Gastrocnemius medialis (tissue), 4 donors: ENCODE measurements around the gene GARS1. TPM values are rescaled to one million over a fixed set of nuclear protein-coding genes. Genes with fewer than 3 reads are reported as not detected.

Source experiments
- ATAC-seq, 2 donors: fragments of 150-250 bp; one replicate each; pipeline ENCODE4 v1.9.1; 2016
- DNase-seq, 2 donors: peaks; one replicate each; pipeline ENCODE4 v3.0.0-alpha.2; 2019
- H3K27ac ChIP-seq, 4 donors: fragments of 200-600 bp; sonication (generic); 1 replicate in 1 of 4; 2 replicates in 3 of 4; pipeline ENCODE4 v1.5.1; 2016 to 2018; ENCODE audit warnings: mild to moderate bottlenecking in 2 of 4, moderate library complexity in 1 of 4
- H3K27me3 ChIP-seq, 3 donors: fragments of 200-600 bp; sonication (generic) in 2 of 3; 1 replicate in 1 of 3; 2 replicates in 2 of 3; pipeline versions ENCODE4 v1.5.1 to v1.6.0; 2016 to 2019; ENCODE audit warnings: mild to moderate bottlenecking in 1 of 3, moderate library complexity in 1 of 3
- H3K36me3 ChIP-seq, 2 donors: fragments of 200-600 bp; sonication (generic) in 1 of 2; one replicate each; pipeline ENCODE4 v1.5.1; 2017 to 2018
- H3K4me1 ChIP-seq, 2 donors: fragments of 200-600 bp; sonication (generic) in 1 of 2; one replicate each; pipeline ENCODE4 v1.5.1; 2016 to 2017; ENCODE audit warnings: mild to moderate bottlenecking in 2 of 2
- H3K4me3 ChIP-seq, 4 donors: fragments of 200-600 bp; sonication (generic) in 3 of 4; 1 replicate in 1 of 4; 2 replicates in 3 of 4; pipeline ENCODE4 v1.5.1; 2016 to 2019; ENCODE audit warnings: mild to moderate bottlenecking in 2 of 4
- H3K9me3 ChIP-seq, 3 donors: fragments of 200-600 bp; sonication (generic) in 2 of 3; 1 replicate in 1 of 3; 2 replicates in 2 of 3; pipeline ENCODE4 v1.5.1; 2016 to 2019
- POLR2A ChIP-seq, 2 donors: fragments of 450-650 bp; IDR thresholded peaks; one replicate each; pipeline ENCODE4 v1.6.1; 2017; ENCODE audit warnings: antibody characterized with exemption in 2 of 2, mild to moderate bottlenecking in 2 of 2, moderate library complexity in 2 of 2
- in situ Hi-C, 4 donors: fragments of 200-750 bp; cut with MboI; loops; one replicate each; pipeline versions ENCODE4 v1.15.0 to v1.8.0; 2017; ENCODE audit warnings: low sequenced_read_pairs in 4 of 4
- intact Hi-C: fragments of 100-400 bp; cut with DNase I; formaldehyde crosslinking; loops from one replicate; pipeline ENCODE4 v1.15.1; 2023; ENCODE audit warnings: low total_unique reads
- total RNA-seq, 4 donors: library from RNA; depleted of rRNA; stranded (reverse); fragments of >200 nt; gene quantifications; one replicate each; pipeline versions ENCODE4 v1.1.0 to v1.2.3, GENCODE V29; 2016
- TF ChIP-seq, protein P1 (sequence below), 5 experiments: fragments of 450-650 bp in 3 of 5; fragments of 200-600 bp in 2 of 5; sonication (generic) in 2 of 5; IDR thresholded peaks in 4 of 5; conservative IDR thresholded peaks in 1 of 5; 1 replicate in 4 of 5; 2 replicates in 1 of 5; pipeline ENCODE4 v1.5.1; 2016 to 2019; ENCODE audit warnings: antibody characterized with exemption in 5 of 5, mild to moderate bottlenecking in 3 of 5, moderate library complexity in 3 of 5

Gene GARS1
- total RNA-seq, 4 donors from 2014 or later = 52.1 to 67.7 (median 60.1) TPM

DNA sequence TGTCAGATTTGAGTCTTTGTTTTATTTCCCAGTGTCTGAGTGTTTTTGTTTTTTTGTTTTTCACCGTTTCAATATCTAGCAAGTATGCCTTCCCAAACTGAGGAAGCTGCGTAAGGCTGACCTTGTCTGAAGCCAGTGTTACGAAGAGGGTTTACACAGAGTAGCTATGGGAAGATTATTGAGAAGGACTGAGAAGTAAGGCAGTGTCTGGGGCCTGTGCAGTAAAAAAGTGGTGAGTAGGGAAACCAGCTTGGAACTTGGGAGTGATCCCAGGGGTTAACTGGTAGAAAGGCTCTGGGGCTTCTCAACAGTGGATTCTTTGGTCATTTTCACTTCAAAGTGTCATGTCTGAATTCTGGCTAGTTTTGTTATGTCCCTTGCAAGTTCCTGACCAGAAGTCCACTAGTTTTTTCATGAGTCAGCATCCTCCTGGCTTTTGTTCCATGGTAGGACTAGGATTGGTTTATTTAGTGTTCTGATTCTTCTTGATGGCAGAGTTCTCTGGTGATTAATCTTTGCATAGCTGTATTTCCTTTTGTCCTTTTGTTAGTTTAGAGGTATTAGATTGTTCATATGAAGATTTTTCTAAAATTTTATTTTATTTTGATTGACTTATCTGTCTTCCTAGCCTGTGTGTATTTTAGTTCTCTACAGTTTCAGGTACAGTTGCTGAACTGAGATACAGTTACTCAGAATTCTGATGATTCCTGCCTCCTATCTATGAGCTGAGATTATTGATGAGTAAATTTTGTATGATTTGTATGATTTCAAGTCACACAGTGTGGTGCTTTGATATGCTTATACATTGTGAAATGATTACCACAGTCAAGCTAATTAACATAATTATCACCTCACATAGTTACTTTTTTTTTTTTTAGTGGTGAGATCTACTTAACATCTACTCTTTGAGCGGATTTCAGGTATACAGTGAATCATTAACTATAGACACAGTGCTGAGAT lies 19.0 kb downstream of the GARS1 start:
- intact Hi-C loops (no loop called here), in situ Hi-C loops (no loop called here)
- ATAC-seq (no peak), DNase-seq (no peak)
- Histone ChIP-seq H3K4me1 (no peaks in the 10 kb centered on the region), H3K4me3 (no peak overlapping the region), H3K36me3 (peaks cover 0 to 76% of the 10 kb centered on the region in 2 donors), H3K9me3 (no peaks in the 10 kb centered on the region), H3K27me3 (no peaks in the 10 kb centered on the region), H3K27ac (no peak overlapping the region)
- no peak for TF ChIP-seq POLR2A (IDR thresholded peaks at IDR 0.05)
- TF ChIP-seq, protein P1, sequence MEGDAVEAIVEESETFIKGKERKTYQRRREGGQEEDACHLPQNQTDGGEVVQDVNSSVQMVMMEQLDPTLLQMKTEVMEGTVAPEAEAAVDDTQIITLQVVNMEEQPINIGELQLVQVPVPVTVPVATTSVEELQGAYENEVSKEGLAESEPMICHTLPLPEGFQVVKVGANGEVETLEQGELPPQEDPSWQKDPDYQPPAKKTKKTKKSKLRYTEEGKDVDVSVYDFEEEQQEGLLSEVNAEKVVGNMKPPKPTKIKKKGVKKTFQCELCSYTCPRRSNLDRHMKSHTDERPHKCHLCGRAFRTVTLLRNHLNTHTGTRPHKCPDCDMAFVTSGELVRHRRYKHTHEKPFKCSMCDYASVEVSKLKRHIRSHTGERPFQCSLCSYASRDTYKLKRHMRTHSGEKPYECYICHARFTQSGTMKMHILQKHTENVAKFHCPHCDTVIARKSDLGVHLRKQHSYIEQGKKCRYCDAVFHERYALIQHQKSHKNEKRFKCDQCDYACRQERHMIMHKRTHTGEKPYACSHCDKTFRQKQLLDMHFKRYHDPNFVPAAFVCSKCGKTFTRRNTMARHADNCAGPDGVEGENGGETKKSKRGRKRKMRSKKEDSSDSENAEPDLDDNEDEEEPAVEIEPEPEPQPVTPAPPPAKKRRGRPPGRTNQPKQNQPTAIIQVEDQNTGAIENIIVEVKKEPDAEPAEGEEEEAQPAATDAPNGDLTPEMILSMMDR (IDR thresholded peaks at IDR 0.05 in 4 of 5, conservative IDR thresholded peaks at IDR 0.05 in 1 of 5) = no peak

DNA sequence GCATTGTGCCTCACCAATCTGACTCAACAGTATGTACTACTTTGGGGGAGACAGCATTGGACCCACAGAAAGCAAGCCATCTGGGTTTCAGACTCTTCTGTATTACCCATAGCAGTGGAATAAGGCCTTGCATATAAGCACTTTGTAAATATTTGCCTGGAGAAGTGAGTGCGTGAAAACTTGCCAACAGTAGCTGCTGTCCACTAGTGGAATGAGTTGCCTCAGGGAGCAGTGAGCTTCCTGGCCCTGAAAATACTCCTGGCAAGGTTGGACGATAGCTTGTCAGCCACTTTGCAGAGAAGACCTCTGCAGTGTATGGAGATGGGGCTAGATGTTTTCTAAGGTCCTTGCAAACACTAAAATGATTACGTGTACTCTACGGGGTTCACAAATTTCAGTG lies 21.6 kb downstream of the GARS1 start:
- no peak overlapping the region for H3K27ac ChIP-seq
- intact Hi-C loops (no loop called here), in situ Hi-C loops (no loop called here)
- DNase-seq (no peak), ATAC-seq (no peak)
- no peaks in the 10 kb centered on the region for H3K4me1 ChIP-seq
- TF ChIP-seq, protein P1 (IDR thresholded peaks at IDR 0.05 in 4 of 5, conservative IDR thresholded peaks at IDR 0.05 in 1 of 5) = no peak
- H3K4me3 ChIP-seq = no peak overlapping the region
- H3K27me3 ChIP-seq = no peaks in the 10 kb centered on the region
- peaks cover 0 to 68% of the 10 kb centered on the region in 2 donors for H3K36me3 ChIP-seq
- H3K9me3 ChIP-seq = no peaks in the 10 kb centered on the region

DNA sequence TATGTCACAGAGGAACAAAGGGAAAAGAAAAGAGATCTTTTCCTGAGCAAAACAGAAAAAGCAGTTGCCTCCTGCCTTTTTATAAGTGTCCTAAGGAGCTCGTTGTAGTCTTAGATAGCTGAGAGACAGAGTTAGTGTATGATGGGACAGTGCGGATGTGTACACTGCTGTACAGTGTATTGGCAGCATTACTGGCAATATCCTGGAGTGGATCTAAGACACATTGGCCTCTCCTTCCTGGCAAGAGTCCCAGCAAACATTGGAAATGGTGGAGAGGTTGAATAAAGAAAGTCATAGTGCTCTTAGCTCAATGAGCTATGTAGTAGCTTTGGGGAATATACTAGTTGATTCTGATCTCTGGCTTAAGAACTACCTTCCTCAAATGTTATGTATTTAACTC lies 22.7 kb downstream of the GARS1 start:
- no peak overlapping the region for H3K27ac ChIP-seq
- H3K36me3 ChIP-seq = peaks cover 0 to 68% of the 10 kb centered on the region in 2 donors
- H3K4me3 ChIP-seq = no peak overlapping the region
- ATAC-seq = no peak
- no peaks in the 10 kb centered on the region for H3K27me3 ChIP-seq
- no peak for DNase-seq
- no peaks in the 10 kb centered on the region for H3K4me1 ChIP-seq
- TF ChIP-seq, protein P1 (IDR thresholded peaks at IDR 0.05 in 4 of 5, conservative IDR thresholded peaks at IDR 0.05 in 1 of 5) = no peak
- no peak for TF ChIP-seq POLR2A (IDR thresholded peaks at IDR 0.05)
- H3K9me3 ChIP-seq = no peaks in the 10 kb centered on the region
- in situ Hi-C loops = no loop called here
- intact Hi-C loops = no loop called here

DNA sequence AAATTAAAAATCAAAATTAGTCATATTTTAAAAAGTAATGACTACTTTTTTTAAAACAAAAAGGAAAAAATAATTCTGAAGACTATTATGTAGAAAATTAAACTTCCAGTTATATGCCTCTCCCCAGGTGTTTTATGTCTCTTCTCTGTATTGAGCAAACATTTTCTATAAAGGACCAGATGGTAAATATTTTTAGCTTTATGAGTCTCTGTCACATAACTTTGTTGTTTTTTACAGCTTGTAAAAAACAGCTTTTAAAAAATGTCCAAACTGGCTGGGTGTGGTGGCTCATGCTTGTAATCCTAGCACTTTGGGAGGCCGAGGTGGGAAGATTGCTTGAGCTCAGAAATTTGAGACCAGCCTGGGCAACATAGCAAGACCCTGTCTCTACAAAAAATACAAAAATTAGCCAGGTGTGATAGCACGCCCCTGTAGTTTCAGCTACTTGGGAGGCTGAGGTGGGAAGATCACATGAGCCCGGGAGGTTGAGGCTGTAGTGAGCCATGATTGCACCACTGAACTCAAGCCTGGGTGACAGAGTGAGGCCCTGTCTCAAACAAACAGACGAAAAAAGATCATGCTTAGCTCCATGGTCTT lies 23.5 kb downstream of the GARS1 start:
- intact Hi-C loops (no loop called here), in situ Hi-C loops (no loop called here)
- Histone ChIP-seq H3K27ac (no peak overlapping the region), H3K36me3 (peaks cover 0 to 68% of the 10 kb centered on the region in 2 donors), H3K4me1 (no peaks in the 10 kb centered on the region), H3K9me3 (no peaks in the 10 kb centered on the region), H3K27me3 (no peaks in the 10 kb centered on the region), H3K4me3 (no peak overlapping the region)
- TF ChIP-seq, protein P1 (IDR thresholded peaks at IDR 0.05 in 4 of 5, conservative IDR thresholded peaks at IDR 0.05 in 1 of 5) = no peak
- TF ChIP-seq POLR2A (IDR thresholded peaks at IDR 0.05) = no peak
- ATAC-seq = no peak
- DNase-seq = no peak
